Sigmoid colon (tissue), 7 donors: ENCODE data around the gene POLR2H. TPM values are rescaled to one million over a fixed set of nuclear protein-coding genes. Genes with fewer than 3 reads are reported as not detected.
A peak's percentile ranks its signal among the peaks of the same experiment; 100 is the strongest.

Source experiments
- DNase-seq: peaks from one replicate; pipeline ENCODE4 v3.0.0-alpha.2; 2019
- H3K27ac ChIP-seq, 4 donors: fragments of 200-600 bp; sonication (generic); one replicate each; pipeline ENCODE4 v1.5.1; 2016 to 2019; ENCODE audit warnings: mild to moderate bottlenecking in 1 of 4
- H3K27me3 ChIP-seq, 3 donors: fragments of 200-600 bp; sonication (generic); one replicate each; pipeline ENCODE4 v1.5.1; 2019; ENCODE audit warnings: mild to moderate bottlenecking in 1 of 3
- H3K36me3 ChIP-seq, 4 donors: fragments of 200-600 bp; sonication (generic); one replicate each; pipeline ENCODE4 v1.5.1; 2016 to 2019
- H3K4me1 ChIP-seq, 4 donors: fragments of 200-600 bp; sonication (generic); one replicate each; pipeline ENCODE4 v1.5.1; 2017 to 2019
- H3K4me3 ChIP-seq, 4 donors: fragments of 200-600 bp; sonication (generic); one replicate each; pipeline ENCODE4 v1.5.1; 2017 to 2019; ENCODE audit warnings: mild to moderate bottlenecking in 2 of 4, moderate library complexity in 1 of 4
- H3K9me3 ChIP-seq, 4 donors: fragments of 200-600 bp in 3 of 4; sonication (generic) in 3 of 4; one replicate each; pipeline versions ENCODE4 v1.5.1 to v1.6.1; 2013 to 2019
- EP300 ChIP-seq, 4 donors: sonication (generic); formaldehyde crosslinking; IDR thresholded peaks; one replicate each; pipeline ENCODE4 v1.6.1; 2017; ENCODE audit warnings: antibody characterized with exemption in 4 of 4
- POLR2A ChIP-seq, 2 donors: fragments of 450-650 bp; IDR thresholded peaks; one replicate each; pipeline ENCODE4 v1.6.1; 2016; ENCODE audit warnings: antibody characterized with exemption in 2 of 2, mild to moderate bottlenecking in 2 of 2, moderate library complexity in 2 of 2
- POLR2AphosphoS5 ChIP-seq, 4 donors: sonication (generic); formaldehyde crosslinking; IDR thresholded peaks; one replicate each; pipeline ENCODE4 v1.6.1; 2017; ENCODE audit warnings: antibody characterized with exemption in 4 of 4
- WGBS, 2 donors: extraction: QIAGEN DNeasy Blood & Tissue Kit; methylation state at CpG; one replicate each; pipeline ENCODE4 v1.1.7; 2013; 5-methylcytosine and 5-hydroxymethylcytosine counted together
- intact Hi-C: fragments of 100-400 bp; cut with DNase I; formaldehyde crosslinking; loops from one replicate; pipeline ENCODE4 v1.15.1; 2023
- polyA plus RNA-seq, 3 donors: library from polyadenylated mRNA; stranded (reverse); fragments of 200-250 nt; gene quantifications; one replicate each; pipeline ENCODE4 v1.2.3, GENCODE V29; 2013
- total RNA-seq, 4 donors: library from RNA; depleted of rRNA; stranded (reverse); fragments of >200 nt; gene quantifications; one replicate each; pipeline ENCODE4 v1.1.0, GENCODE V29; 2016
- TF ChIP-seq, protein P1 (sequence below), 4 experiments: fragments of 450-650 bp in 3 of 4; fragments of 200-600 bp in 1 of 4; IDR thresholded peaks; one replicate each; pipeline ENCODE4 v1.5.1; 2016 to 2019; ENCODE audit warnings: antibody characterized with exemption in 4 of 4, mild to moderate bottlenecking in 3 of 4, moderate library complexity in 2 of 4
- donor health status: healthy with polysubstance abuse.
- donor health status: Bipolar disorder and iron deficiency.
- donor health status: healthy.

Gene POLR2H
- total and polyA plus RNA-seq, 7 donors, result 53.2 to 162 (median 92.5) TPM

DNA sequence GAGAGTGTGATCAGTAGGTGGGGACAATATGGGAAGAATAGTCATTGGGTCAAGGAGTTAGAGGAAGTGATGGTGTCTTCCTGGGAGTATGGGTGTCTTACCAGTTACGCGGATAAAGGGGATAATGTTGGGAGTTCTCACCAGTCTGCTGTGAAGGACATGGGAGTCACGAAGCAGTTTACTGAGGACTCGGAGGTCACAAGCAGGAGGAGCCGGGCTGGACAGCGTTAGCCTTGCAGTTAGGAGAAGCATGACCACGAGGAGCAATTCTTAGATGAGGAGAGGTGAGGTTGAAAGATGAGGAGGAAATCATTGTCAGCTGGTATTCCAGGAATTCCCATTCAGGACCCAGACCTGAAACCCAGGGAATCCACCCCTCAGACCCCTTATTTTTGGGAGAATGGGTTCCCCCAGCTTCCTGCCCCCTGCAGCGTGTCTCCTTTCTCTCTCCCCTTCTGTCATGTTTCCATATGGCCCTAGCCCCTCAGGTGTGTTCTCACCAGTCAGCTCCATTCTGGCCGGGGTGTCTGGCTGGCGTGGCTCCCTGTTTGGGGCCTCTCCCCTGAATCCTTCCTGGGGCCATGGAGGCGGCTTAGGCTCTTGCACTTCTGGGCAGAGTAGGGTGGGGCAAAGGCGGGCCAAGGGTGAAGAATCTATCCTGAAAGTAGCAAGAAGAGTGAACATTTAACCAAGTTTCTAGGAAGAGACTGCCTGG lies 14.4 kb downstream of the POLR2H start:
- no peak for DNase-seq
- peaks cover 0 to 22% (median 13%) of the 10 kb centered on the region in 4 donors for H3K4me1 ChIP-seq
- 83 to 89% methylated on average over 12 of the region's 12 CpGs for WGBS, 2 donors
- intact Hi-C loops, result no loop called here
- H3K36me3 ChIP-seq, result no peaks in the 10 kb centered on the region
- no peak overlapping the region for H3K4me3 ChIP-seq
- TF ChIP-seq, protein P1, sequence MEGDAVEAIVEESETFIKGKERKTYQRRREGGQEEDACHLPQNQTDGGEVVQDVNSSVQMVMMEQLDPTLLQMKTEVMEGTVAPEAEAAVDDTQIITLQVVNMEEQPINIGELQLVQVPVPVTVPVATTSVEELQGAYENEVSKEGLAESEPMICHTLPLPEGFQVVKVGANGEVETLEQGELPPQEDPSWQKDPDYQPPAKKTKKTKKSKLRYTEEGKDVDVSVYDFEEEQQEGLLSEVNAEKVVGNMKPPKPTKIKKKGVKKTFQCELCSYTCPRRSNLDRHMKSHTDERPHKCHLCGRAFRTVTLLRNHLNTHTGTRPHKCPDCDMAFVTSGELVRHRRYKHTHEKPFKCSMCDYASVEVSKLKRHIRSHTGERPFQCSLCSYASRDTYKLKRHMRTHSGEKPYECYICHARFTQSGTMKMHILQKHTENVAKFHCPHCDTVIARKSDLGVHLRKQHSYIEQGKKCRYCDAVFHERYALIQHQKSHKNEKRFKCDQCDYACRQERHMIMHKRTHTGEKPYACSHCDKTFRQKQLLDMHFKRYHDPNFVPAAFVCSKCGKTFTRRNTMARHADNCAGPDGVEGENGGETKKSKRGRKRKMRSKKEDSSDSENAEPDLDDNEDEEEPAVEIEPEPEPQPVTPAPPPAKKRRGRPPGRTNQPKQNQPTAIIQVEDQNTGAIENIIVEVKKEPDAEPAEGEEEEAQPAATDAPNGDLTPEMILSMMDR (IDR thresholded peaks at IDR 0.05), result no peak
- TF ChIP-seq EP300 (IDR thresholded peaks at IDR 0.05) (no peak), POLR2AphosphoS5 (IDR thresholded peaks at IDR 0.05) (no peak), POLR2A (IDR thresholded peaks at IDR 0.05) (no peak)
- no peaks in the 10 kb centered on the region for H3K9me3 ChIP-seq
- H3K27me3 ChIP-seq, result peaks cover 3 to 26% (median 19%) of the 10 kb centered on the region in 3 donors
- no peak overlapping the region for H3K27ac ChIP-seq

- WGBS, 2 donors, result 64 to 80% methylated on average over 5 of the region's 5 CpGs
- peaks cover 3 to 36% (median 30%) of the 10 kb centered on the region in 3 donors for H3K27me3 ChIP-seq
- peaks cover 0 to 23% (median 19%) of the 10 kb centered on the region in 4 donors for H3K4me1 ChIP-seq
- peak; percentile 59 for DNase-seq
- no peaks in the 10 kb centered on the region for H3K36me3 ChIP-seq
- H3K9me3 ChIP-seq, result no peaks in the 10 kb centered on the region
- intact Hi-C loops, result no loop called here
- TF ChIP-seq POLR2A (IDR thresholded peaks at IDR 0.05) (no peak), EP300 (IDR thresholded peaks at IDR 0.05) (no peak), POLR2AphosphoS5 (IDR thresholded peaks at IDR 0.05) (no peak)
- TF ChIP-seq, protein P1 (IDR thresholded peaks at IDR 0.05), result no peak
- no peak overlapping the region for H3K27ac ChIP-seq
- no peak overlapping the region for H3K4me3 ChIP-seq
Measured at GRCh38 chr3:184377374-184377773, 15.9 kb downstream of the POLR2H start.

- peak; percentile 64 for DNase-seq
- peak within 1 kb of the TSS; percentile 65 to 72 (median 70) for H3K27ac ChIP-seq
- H3K9me3 ChIP-seq, result no peaks in the 10 kb centered on the region
- H3K4me3 ChIP-seq, result peak within 1 kb of the TSS in 1 of 4 donors; percentile 52
- peaks cover 3 to 36% (median 30%) of the 10 kb centered on the region in 3 donors for H3K27me3 ChIP-seq
- peaks cover 0 to 23% (median 19%) of the 10 kb centered on the region in 4 donors for H3K4me1 ChIP-seq
- 75 to 78% methylated on average over 7 of the region's 7 CpGs for WGBS, 2 donors
- TF ChIP-seq EP300 (IDR thresholded peaks at IDR 0.05), result no peak
- no peak for TF ChIP-seq POLR2AphosphoS5 (IDR thresholded peaks at IDR 0.05)
- no peak for TF ChIP-seq POLR2A (IDR thresholded peaks at IDR 0.05)
- TF ChIP-seq, protein P1 (IDR thresholded peaks at IDR 0.05), result no peak
- no peaks in the 10 kb centered on the region for H3K36me3 ChIP-seq
- intact Hi-C loops, result no loop called here
Measured at GRCh38 chr3:184377882-184378445, 16.5 kb downstream of the POLR2H start, which contains the start of gene THPO. TSS of gene THPO (minus strand) at chr3:184378207. CDS start at chr3:184376259, 1,948 bp downstream.

DNA sequence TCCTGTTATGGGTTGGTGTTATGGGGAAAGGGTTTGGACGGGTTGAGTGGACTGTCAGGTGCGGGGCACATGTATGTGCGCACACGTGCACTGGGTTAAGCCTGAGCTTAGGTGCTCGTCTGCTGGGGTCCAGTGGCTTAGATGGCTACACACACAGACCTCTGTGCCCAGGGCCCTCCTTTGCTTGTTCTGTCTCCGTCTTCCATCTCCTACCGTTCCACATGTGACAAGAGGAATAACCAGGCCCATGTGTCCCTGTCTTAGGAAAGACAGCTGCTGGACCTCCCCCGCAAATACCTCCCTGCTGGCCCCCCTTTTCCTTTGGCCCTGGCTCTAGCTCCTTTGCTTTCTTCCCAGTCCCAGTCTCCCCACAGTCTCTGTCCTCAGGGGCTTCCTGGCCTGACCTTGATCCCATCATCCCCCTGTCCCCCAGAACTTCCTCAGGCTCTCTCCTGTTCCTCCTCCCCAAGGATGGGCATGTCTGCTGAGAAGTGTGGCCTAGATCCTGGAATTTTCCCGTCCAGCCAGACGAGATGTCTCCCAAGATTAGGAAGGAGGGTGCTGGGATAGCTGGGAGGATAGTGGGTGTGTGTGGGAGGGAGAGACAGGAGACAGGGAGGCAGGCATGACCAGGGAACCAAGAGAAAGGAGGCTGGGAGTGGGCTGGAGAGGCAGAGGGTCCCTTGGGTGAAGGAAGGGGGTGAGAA lies 17.3 kb downstream of the POLR2H start:
- DNase-seq, result peak; percentile 70
- H3K36me3 ChIP-seq, result no peaks in the 10 kb centered on the region
- 79 to 84% methylated on average over 10 of the region's 10 CpGs for WGBS, 2 donors
- no peaks in the 10 kb centered on the region for H3K9me3 ChIP-seq
- H3K27ac ChIP-seq, result peak overlapping the region; percentile 65 to 72 (median 70)
- H3K4me1 ChIP-seq, result peaks cover 0 to 23% (median 19%) of the 10 kb centered on the region in 4 donors
- intact Hi-C loops, result no loop called here
- TF ChIP-seq POLR2A (IDR thresholded peaks at IDR 0.05), result no peak
- TF ChIP-seq POLR2AphosphoS5 (IDR thresholded peaks at IDR 0.05), result no peak
- TF ChIP-seq EP300 (IDR thresholded peaks at IDR 0.05), result no peak
- TF ChIP-seq, protein P1 (IDR thresholded peaks at IDR 0.05), result no peak
- H3K27me3 ChIP-seq, result peaks cover 3 to 36% (median 30%) of the 10 kb centered on the region in 3 donors
- peak overlapping the region in 2 of 4 donors; percentile 52 to 58 for H3K4me3 ChIP-seq
